HL-60 (cell line): ENCODE measurements around the gene RAD18.

Experiments
- POLR2AphosphoS5 ChIP-seq: IDR thresholded peaks from 2 replicates; pipeline ENCODE4 v1.6.1; 2012; ENCODE audit warnings: low read depth
- SPI1 ChIP-seq: IDR thresholded peaks from 2 replicates; pipeline ENCODE4 v1.6.1; 2012; ENCODE audit warnings: low read depth, mild to moderate bottlenecking, borderline replicate concordance
- TF ChIP-seq, protein P1 (sequence below): IDR thresholded peaks from one replicate; pipeline ENCODE4 v1.5.1; 2011; ENCODE audit warnings: low read length, control low read depth, inconsistent platforms; ENCODE audit not compliant: insufficient read depth
- TF ChIP-seq, protein P2 (sequence below): IDR thresholded peaks from 2 replicates; pipeline ENCODE4 v1.6.1; 2012; ENCODE audit warnings: low read depth; ENCODE audit not compliant: insufficient replicate concordance

- TF ChIP-seq, protein P1, sequence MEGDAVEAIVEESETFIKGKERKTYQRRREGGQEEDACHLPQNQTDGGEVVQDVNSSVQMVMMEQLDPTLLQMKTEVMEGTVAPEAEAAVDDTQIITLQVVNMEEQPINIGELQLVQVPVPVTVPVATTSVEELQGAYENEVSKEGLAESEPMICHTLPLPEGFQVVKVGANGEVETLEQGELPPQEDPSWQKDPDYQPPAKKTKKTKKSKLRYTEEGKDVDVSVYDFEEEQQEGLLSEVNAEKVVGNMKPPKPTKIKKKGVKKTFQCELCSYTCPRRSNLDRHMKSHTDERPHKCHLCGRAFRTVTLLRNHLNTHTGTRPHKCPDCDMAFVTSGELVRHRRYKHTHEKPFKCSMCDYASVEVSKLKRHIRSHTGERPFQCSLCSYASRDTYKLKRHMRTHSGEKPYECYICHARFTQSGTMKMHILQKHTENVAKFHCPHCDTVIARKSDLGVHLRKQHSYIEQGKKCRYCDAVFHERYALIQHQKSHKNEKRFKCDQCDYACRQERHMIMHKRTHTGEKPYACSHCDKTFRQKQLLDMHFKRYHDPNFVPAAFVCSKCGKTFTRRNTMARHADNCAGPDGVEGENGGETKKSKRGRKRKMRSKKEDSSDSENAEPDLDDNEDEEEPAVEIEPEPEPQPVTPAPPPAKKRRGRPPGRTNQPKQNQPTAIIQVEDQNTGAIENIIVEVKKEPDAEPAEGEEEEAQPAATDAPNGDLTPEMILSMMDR: no peak
- TF ChIP-seq POLR2AphosphoS5 (no peak), SPI1 (no peak)
- TF ChIP-seq, protein P2, sequence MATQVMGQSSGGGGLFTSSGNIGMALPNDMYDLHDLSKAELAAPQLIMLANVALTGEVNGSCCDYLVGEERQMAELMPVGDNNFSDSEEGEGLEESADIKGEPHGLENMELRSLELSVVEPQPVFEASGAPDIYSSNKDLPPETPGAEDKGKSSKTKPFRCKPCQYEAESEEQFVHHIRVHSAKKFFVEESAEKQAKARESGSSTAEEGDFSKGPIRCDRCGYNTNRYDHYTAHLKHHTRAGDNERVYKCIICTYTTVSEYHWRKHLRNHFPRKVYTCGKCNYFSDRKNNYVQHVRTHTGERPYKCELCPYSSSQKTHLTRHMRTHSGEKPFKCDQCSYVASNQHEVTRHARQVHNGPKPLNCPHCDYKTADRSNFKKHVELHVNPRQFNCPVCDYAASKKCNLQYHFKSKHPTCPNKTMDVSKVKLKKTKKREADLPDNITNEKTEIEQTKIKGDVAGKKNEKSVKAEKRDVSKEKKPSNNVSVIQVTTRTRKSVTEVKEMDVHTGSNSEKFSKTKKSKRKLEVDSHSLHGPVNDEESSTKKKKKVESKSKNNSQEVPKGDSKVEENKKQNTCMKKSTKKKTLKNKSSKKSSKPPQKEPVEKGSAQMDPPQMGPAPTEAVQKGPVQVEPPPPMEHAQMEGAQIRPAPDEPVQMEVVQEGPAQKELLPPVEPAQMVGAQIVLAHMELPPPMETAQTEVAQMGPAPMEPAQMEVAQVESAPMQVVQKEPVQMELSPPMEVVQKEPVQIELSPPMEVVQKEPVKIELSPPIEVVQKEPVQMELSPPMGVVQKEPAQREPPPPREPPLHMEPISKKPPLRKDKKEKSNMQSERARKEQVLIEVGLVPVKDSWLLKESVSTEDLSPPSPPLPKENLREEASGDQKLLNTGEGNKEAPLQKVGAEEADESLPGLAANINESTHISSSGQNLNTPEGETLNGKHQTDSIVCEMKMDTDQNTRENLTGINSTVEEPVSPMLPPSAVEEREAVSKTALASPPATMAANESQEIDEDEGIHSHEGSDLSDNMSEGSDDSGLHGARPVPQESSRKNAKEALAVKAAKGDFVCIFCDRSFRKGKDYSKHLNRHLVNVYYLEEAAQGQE: no peak
Observed at GRCh38 chr3:8988384-8988655, 25.0 kb upstream of the RAD18 start.
